ENCODE data around the gene AGPS.

DNA sequence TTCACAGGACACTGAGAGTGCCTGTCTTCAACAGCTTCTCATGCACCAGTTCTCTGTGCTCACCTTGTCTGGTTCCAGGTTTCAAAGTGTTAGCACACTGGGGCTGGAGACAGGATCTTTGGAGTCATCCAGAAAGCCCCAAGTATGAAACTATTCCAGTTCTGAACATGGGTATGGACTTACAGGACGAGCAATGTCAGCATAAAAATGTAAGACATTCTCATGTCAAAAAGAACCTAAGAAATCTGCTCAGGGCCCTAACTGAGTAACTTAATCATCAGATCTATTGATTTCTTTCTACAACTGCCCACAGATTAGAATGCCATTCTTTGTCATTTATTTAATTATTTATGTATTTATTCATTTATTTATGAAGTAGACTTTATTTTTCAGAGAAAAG lies 184.5 kb downstream of the AGPS start:
- TF ChIP-seq EZH2 (IDR thresholded peaks at IDR 0.05) (no peak), POLR2AphosphoS5 (IDR thresholded peaks at IDR 0.05; ENCODE audit: borderline replicate concordance, low read depth, low read length) (no peak)
